Medulla oblongata (tissue), 1 donor: Measurements from ENCODE around the gene TBC1D3D.
"Not testable (repeated sequence)": the region's sequence is repeated elsewhere in the genome, so short reads cannot be mapped to it uniquely, and the experiment has no call there.

Experiments
- DNase-seq: peaks from one replicate; pipeline ENCODE4 v3.0.0-alpha.2; 2015; ENCODE audit errors: extremely low spot score

TBC1D3D gene

GRCh38 chr17:38003676-38004075 lies at the start of gene TBC1D3D:
TBC1D3D (plus strand) TSS chr17:38003976; CDS start chr17:38005561, 1,585 bp downstream.
- DNase-seq, result not testable (repeated sequence)

- DNase-seq, result not testable (repeated sequence)
Observed at GRCh38 chr17:37988960-37989359, 14.8 kb upstream of the TBC1D3D start, which contains the start of gene TBC1D3L. TBC1D3L (minus strand) TSS chr17:37989060; CDS start chr17:37987520, 1,540 bp downstream.
